GM13976 (cell line): Measurements from ENCODE around the gene C6orf163.
"Not testable (repeated sequence)": the region's sequence is repeated elsewhere in the genome, so short reads cannot be mapped to it uniquely, and the experiment has no call there.

Experiments
- DNase-seq: peaks from one replicate; pipeline ENCODE4 v3.0.0; 2012; ENCODE audit warnings: low spot score
- in situ Hi-C: fragments of 300-500 bp; cut with MboI; formaldehyde crosslinking; loops from one replicate; pipeline ENCODE4 v1.12.0; 2022; ENCODE audit warnings: low sequenced_read_pairs, mixed read lengths, inconsistent platforms; ENCODE audit not compliant: unreplicated experiment
- TF ChIP-seq, protein P1 (sequence below): IDR thresholded peaks from 2 replicates; pipeline ENCODE4 v1.5.1; 2012; ENCODE audit warnings: borderline replicate concordance, mild to moderate bottlenecking; ENCODE audit not compliant: insufficient read depth; ENCODE audit errors: extremely low read depth, missing control alignments, control extremely low read depth

Gene C6orf163

DNA sequence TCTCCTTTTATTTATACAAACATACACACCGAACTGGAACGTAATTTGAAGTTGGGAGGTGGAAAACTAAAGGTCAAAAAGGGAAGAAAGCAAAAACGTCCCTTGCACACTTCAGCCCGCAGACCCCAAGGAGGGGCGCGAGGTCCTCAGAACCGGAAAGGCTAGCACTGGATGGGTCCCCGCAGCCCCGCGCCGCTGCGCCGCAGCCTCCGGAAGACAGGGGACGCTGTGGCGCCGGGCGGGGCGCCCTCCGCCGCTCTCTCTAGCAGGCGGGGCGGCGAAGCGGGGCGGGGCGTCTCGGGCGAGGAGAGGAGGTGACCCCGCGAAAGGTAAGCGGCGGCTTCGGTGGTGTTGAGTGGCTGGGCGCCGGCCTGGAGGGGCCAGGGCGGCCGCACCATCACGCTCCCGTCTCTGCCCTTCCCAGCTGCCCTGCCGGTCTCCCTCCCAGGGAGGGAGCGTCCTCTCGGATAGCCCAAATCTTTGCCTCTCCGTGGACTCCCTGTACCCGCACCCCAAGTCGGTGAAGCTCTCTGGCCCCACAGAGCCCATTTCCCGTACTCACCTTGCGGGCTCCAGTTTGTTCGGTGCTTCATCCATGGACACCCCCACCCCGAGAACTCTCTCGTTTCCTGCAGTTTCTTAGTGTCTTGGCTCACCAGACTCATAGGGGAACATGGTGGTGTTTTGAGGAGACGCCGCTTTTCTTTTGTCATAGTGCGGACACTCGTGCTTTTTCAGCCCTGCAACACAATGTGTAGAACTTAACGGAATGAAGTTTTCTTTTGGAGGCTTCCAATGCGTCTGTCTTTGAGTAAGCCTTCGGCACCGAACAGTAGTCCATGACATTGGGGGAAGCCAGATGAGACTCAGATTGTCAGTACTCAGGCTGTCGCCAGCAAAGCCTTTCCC, 22.1 kb upstream of the C6orf163 start, which contains the start of gene SMIM8:
Gene SMIM8 (plus strand): TSS at position 285 of the 909 bp plus-strand sequence. CDS start 14,444 bp downstream, outside the sequence.
- TF ChIP-seq, protein P1, sequence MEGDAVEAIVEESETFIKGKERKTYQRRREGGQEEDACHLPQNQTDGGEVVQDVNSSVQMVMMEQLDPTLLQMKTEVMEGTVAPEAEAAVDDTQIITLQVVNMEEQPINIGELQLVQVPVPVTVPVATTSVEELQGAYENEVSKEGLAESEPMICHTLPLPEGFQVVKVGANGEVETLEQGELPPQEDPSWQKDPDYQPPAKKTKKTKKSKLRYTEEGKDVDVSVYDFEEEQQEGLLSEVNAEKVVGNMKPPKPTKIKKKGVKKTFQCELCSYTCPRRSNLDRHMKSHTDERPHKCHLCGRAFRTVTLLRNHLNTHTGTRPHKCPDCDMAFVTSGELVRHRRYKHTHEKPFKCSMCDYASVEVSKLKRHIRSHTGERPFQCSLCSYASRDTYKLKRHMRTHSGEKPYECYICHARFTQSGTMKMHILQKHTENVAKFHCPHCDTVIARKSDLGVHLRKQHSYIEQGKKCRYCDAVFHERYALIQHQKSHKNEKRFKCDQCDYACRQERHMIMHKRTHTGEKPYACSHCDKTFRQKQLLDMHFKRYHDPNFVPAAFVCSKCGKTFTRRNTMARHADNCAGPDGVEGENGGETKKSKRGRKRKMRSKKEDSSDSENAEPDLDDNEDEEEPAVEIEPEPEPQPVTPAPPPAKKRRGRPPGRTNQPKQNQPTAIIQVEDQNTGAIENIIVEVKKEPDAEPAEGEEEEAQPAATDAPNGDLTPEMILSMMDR, result peak; percentile 98
- in situ Hi-C loops, result no loop called here
- DNase-seq, result peak; percentile 95

DNA sequence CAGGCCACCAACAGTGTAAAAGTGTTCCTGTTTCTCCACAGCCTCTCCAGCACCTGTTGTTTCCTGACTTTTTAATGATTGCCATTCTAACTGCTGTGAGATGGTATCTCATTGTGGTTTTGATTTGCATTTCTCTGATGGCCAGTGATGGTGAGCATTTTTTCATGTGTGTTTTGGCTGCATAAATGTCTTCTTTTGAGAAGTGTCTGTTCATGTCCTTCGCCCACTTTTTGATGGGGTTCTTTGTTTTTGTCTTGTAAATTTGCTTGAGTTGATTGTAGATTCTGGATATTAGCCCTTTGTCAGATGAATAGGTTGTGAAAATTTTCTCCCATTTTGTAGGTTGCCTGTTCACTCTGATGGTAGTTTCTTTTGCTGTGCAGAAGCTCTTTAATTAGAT, 20.7 kb upstream of the C6orf163 start:
- DNase-seq, in situ Hi-C loops: not testable (repeated sequence)

DNA sequence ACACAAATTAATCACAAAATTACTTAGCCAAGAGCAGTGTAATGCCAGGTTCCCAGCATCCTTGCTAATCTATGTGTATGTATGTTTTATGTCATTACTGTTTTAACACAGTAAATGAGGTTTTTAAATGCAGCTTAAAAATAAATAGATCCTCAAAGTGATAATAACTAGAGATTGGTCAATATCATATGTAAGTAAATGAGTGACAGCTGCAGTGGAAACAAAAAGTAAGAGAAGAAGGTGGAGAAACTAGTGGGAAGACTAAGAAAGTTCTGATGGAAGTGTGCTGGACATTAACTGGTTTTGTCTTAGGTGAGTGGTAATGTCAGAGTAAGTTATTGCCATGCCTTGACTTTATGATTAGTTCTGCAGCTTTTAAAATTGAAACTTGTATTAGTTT, 13.7 kb upstream of the C6orf163 start:
- in situ Hi-C loops, result no loop called here
- no peak for DNase-seq
- TF ChIP-seq, protein P1, result no peak

DNA sequence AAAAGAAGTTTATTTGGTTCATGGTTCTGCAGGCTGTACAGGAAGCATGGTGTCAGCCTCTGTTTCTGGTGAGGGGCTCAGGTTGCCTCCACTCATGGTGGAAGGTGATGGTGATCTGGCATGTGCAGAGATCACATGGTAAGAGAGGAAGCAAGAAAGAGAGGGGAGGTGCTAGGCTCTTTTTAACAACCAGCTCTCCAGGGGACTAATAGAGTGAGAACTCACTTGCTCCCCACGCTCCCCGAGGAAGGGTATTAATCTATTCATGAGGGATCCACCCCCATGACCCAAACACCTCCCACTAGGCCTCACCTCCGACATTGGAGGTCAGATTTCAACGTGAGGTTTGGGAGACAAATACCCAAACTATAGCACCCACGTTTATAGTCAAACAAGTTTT, 11.6 kb upstream of the C6orf163 start:
- TF ChIP-seq, protein P1, result no peak
- no peak for DNase-seq
- in situ Hi-C loops, result no loop called here

DNA sequence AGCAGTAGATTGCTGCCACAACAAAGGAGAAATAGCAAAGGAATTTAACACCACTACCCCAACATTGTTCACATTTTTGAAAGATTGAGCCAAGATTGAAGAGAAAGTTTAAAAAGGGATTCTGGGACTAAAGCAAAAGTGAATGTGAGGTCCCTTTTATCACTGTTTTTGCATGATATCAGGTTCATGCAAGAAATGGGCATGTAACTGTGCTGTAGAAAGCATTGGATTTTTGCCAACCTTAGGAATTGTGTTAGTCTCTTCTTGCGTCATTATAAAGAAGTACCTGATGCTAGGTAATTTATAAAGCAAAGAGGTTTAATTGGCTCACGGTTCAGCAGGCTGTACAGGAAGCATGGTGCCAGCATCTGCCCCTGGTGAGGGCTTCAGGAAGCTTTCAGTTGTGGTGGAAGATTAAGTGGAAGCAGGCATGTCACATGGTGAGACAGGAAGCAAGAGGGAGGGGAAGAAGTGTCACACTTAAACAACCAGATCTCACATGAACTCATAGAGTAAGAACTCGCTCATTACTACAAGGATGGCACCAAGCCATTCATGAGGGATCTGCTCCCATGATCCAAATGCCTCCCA, 10.9 kb upstream of the C6orf163 start:
- TF ChIP-seq, protein P1, result no peak
- DNase-seq, result no peak
- in situ Hi-C loops, result no loop called here

DNA sequence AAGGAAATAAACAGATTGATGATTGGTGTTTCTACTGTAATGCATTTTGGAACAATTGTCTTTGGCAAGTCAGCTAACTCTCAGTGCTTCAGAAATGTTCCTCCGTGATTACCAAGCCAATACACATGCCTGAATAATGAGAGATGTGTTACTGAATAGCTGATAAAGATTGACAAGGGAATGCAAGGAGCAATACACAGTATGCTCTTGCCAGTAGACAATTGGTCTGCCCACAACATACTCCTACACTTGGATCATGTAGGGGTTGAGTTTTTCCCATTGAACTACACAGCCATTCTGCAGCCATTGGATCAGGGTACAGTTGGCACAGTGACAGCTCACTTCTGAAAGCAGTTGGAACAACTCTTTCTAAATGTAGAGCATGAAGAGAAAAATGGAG, 9.9 kb upstream of the C6orf163 start:
- in situ Hi-C loops, result no loop called here
- no peak for DNase-seq
- TF ChIP-seq, protein P1, result no peak

DNA sequence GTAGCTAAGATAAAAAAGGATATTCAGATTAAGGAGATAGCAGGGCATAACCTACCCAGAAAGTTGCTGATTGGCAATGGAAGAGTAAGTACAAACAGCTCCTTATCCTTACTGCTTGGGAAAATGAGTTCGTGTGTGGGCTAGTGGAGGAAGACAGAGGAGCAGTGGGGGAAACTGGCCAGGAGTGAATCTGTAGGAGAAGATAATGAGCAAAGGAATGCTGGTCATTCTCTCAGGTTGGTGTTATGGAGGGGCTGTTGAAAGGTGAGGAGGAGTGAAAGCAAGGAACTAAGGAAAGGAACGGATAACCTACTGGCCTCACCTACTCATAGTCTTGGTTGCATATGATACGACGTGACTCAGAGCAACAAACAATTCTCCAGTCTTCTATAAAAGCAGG, 8.2 kb upstream of the C6orf163 start:
- TF ChIP-seq, protein P1, result no peak
- in situ Hi-C loops, result no loop called here
- no peak for DNase-seq
